Astrocyte (in vitro differentiated cells and primary cell): ENCODE results near the gene PIAS2. TPM values are rescaled to one million over a fixed set of nuclear protein-coding genes. Genes with fewer than 3 reads are reported as not detected.

Experiments used
- DNase-seq: peaks from one replicate; pipeline ENCODE4 v3.0.0-alpha.2; 2010; ENCODE audit warnings: low read depth
- FAIRE-seq: peaks from 2 replicates; lab custom pipeline; 2011; peaks lifted over from hg19 to GRCh38; lab: Jason Lieb, UNC
- H2AFZ ChIP-seq: 2 replicates; pipeline ENCODE4 v1.6.0; 2012; ENCODE audit warnings: low read depth, low read length, inconsistent platforms
- H3K27ac ChIP-seq: 2 replicates; pipeline ENCODE4 v1.5.1; 2011; ENCODE audit warnings: low read depth, low read length, inconsistent platforms
- H3K27me3 ChIP-seq: 2 replicates; pipeline ENCODE4 v1.6.0; 2011; ENCODE audit warnings: low read length, inconsistent platforms; ENCODE audit not compliant: insufficient read depth
- H3K36me3 ChIP-seq: 2 replicates; pipeline ENCODE4 v1.5.1; 2011; ENCODE audit warnings: low read length, inconsistent platforms; ENCODE audit not compliant: insufficient read depth
- H3K4me1 ChIP-seq: 2 replicates; pipeline ENCODE4 v1.5.1; 2011; ENCODE audit warnings: low read length, inconsistent platforms; ENCODE audit not compliant: insufficient read depth
- H3K4me2 ChIP-seq: 2 replicates; pipeline ENCODE4 v1.6.0; 2012; ENCODE audit warnings: low read length, inconsistent platforms
- H3K4me3 ChIP-seq: 2 replicates; pipeline ENCODE4 v1.5.1; 2011; ENCODE audit warnings: low read depth, mild to moderate bottlenecking, low read length, inconsistent platforms; ENCODE audit not compliant: insufficient read depth
- H3K79me2 ChIP-seq: 2 replicates; pipeline ENCODE4 v1.6.0; 2012; ENCODE audit warnings: mild to moderate bottlenecking, low read length, inconsistent platforms; ENCODE audit not compliant: insufficient read depth
- H3K9ac ChIP-seq: 2 replicates; pipeline ENCODE4 v1.6.0; 2012; ENCODE audit warnings: mild to moderate bottlenecking, low read length, inconsistent platforms
- H3K9me3 ChIP-seq: 2 replicates; pipeline ENCODE4 v1.5.1; 2012; ENCODE audit warnings: low read depth, mild to moderate bottlenecking, low read length, inconsistent platforms; ENCODE audit not compliant: insufficient read depth
- H4K20me1 ChIP-seq: 2 replicates; pipeline ENCODE4 v1.6.0; 2012; ENCODE audit warnings: low read length, inconsistent platforms; ENCODE audit not compliant: insufficient read depth
- H3K27ac Mint-ChIP-seq: one replicate; pipeline ENCODE4 v1.8.0; 2021; ENCODE audit warnings: mild to moderate bottlenecking, mixed read lengths; ENCODE audit not compliant: unreplicated experiment
- H3K27me3 Mint-ChIP-seq: one replicate; pipeline ENCODE4 v1.8.0; 2021; ENCODE audit warnings: low read depth, mixed read lengths; ENCODE audit not compliant: unreplicated experiment
- H3K36me3 Mint-ChIP-seq: one replicate; pipeline ENCODE4 v1.8.0; 2021; ENCODE audit warnings: low read depth, mixed read lengths; ENCODE audit not compliant: unreplicated experiment
- H3K4me1 Mint-ChIP-seq: one replicate; pipeline ENCODE4 v1.8.0; 2021; ENCODE audit warnings: low read depth, mixed read lengths; ENCODE audit not compliant: unreplicated experiment
- H3K4me3 Mint-ChIP-seq: one replicate; pipeline ENCODE4 v1.8.0; 2021; ENCODE audit warnings: mild to moderate bottlenecking, moderate library complexity, mixed read lengths; ENCODE audit not compliant: unreplicated experiment
- H3K9me3 Mint-ChIP-seq: one replicate; pipeline ENCODE4 v1.8.0; 2021; ENCODE audit warnings: mild to moderate bottlenecking, mixed read lengths; ENCODE audit not compliant: unreplicated experiment
- EZH2 ChIP-seq: IDR thresholded peaks from 2 replicates; pipeline ENCODE4 v1.6.1; 2012; ENCODE audit warnings: mild to moderate bottlenecking, low read length, inconsistent platforms; ENCODE audit not compliant: insufficient read depth
- total RNA-seq: library from RNA; stranded (reverse); gene quantifications from 2 replicates; pipeline ENCODE4 v1.2.1, GENCODE V29; 2021
- TF ChIP-seq, protein P1 (sequence below): IDR thresholded peaks from 2 replicates; pipeline ENCODE4 v1.5.1; 2011; ENCODE audit warnings: low read depth, mild to moderate bottlenecking, inconsistent platforms, low read length, moderate library complexity; ENCODE audit not compliant: insufficient read depth

PIAS2 gene
- total RNA-seq, 1 donor from 2014 or later: 29.3 TPM

DNA sequence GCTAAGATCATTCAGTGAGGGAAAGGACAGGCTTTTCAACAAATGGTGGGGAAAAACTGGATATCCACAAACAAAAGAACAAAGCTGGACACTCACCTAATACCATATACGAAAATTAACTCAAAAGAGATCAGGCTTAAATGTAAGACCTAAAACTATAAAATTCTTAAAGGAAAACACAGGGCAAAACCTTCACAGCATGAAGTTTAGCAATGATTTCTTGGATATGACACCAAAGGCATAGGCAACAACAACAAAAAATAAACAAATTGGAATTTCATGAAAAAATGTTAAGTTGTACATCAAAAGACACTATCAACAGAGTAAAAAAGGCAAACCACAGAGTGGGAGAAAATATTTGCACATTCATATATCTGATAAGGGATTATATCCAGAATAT is 28.3 kb downstream of the PIAS2 start:
- FAIRE-seq (no peak), DNase-seq (no peak)
- H3K36me3 ChIP-seq: no peaks in the 10 kb centered on the region
- Mint-ChIP-seq H3K9me3 (peaks cover 11% of the 10 kb centered on the region), H3K27me3 (no peaks in the 10 kb centered on the region), H3K27ac (no peak overlapping the region), H3K4me1 (peaks cover 5% of the 10 kb centered on the region), H3K4me3 (no peak overlapping the region), H3K36me3 (peaks cover 25% of the 10 kb centered on the region)
- H2AFZ ChIP-seq: no peak overlapping the region
- H3K4me3 ChIP-seq: no peak overlapping the region
- peaks cover 56% of the 10 kb centered on the region for H3K79me2 ChIP-seq
- peaks cover 17% of the 10 kb centered on the region for H4K20me1 ChIP-seq
- H3K9me3 ChIP-seq: peaks cover 8% of the 10 kb centered on the region
- no peak overlapping the region for H3K9ac ChIP-seq
- no peak overlapping the region for H3K27ac ChIP-seq
- no peaks in the 10 kb centered on the region for H3K27me3 ChIP-seq
- H3K4me2 ChIP-seq: no peak overlapping the region
- TF ChIP-seq, protein P1, sequence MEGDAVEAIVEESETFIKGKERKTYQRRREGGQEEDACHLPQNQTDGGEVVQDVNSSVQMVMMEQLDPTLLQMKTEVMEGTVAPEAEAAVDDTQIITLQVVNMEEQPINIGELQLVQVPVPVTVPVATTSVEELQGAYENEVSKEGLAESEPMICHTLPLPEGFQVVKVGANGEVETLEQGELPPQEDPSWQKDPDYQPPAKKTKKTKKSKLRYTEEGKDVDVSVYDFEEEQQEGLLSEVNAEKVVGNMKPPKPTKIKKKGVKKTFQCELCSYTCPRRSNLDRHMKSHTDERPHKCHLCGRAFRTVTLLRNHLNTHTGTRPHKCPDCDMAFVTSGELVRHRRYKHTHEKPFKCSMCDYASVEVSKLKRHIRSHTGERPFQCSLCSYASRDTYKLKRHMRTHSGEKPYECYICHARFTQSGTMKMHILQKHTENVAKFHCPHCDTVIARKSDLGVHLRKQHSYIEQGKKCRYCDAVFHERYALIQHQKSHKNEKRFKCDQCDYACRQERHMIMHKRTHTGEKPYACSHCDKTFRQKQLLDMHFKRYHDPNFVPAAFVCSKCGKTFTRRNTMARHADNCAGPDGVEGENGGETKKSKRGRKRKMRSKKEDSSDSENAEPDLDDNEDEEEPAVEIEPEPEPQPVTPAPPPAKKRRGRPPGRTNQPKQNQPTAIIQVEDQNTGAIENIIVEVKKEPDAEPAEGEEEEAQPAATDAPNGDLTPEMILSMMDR: no peak
- TF ChIP-seq EZH2: no peak
- H3K4me1 ChIP-seq: no peaks in the 10 kb centered on the region

DNA sequence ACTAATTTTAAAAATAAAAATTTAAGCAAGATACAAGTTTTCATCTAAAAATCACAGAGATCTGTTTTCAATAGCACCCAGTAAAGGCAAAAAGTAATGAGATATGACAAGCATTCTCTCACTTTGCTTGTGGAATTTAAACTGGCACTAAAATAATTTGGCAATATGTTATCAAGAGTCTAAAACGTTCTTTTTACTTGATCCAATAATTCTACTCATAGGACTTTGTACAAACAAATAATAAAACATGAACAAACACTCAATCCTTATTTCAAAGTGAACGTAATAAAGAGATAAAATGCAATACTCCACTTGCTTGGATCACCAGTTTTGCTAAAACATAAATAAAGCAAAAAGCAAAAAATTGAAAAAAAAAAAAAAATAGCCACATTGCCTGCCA is 30.4 kb downstream of the PIAS2 start:
- no peak overlapping the region for H3K9ac ChIP-seq
- peaks cover 8% of the 10 kb centered on the region for H3K9me3 ChIP-seq
- H3K36me3 Mint-ChIP-seq: peaks cover 25% of the 10 kb centered on the region
- H3K27me3 Mint-ChIP-seq: no peaks in the 10 kb centered on the region
- TF ChIP-seq EZH2: no peak
- TF ChIP-seq, protein P1: no peak
- peaks cover 5% of the 10 kb centered on the region for H3K4me1 Mint-ChIP-seq
- H2AFZ ChIP-seq: no peak overlapping the region
- H3K36me3 ChIP-seq: no peaks in the 10 kb centered on the region
- no peak overlapping the region for H3K4me3 Mint-ChIP-seq
- no peaks in the 10 kb centered on the region for H3K4me1 ChIP-seq
- DNase-seq (no peak), FAIRE-seq (no peak)
- H3K9me3 Mint-ChIP-seq: peaks cover 11% of the 10 kb centered on the region
- no peak overlapping the region for H3K27ac Mint-ChIP-seq
- H4K20me1 ChIP-seq: peaks cover 10% of the 10 kb centered on the region
- peaks cover 51% of the 10 kb centered on the region for H3K79me2 ChIP-seq
- no peaks in the 10 kb centered on the region for H3K27me3 ChIP-seq
- no peak overlapping the region for H3K4me3 ChIP-seq
- H3K27ac ChIP-seq: no peak overlapping the region
- H3K4me2 ChIP-seq: no peak overlapping the region

DNA sequence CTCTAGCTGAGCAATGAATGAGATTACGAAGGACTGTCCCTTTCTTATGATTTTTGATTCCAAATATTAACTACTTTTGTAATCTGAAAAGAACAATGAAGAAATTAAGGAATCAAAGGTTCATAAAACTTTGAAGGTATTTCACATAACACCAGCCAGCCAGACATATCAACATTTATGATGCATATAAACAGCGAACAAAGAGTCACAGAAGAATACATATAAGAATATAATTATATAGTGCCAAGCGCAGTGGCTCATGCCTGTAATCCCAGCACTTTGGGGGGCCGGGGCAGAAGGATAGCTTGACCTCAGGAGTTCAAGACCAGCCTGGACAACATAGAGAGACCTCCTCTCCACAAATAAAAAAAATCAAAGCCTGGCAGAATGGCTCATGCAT is 34.1 kb downstream of the PIAS2 start:
- FAIRE-seq: no peak
- no peak overlapping the region for H3K27ac Mint-ChIP-seq
- Histone ChIP-seq H3K79me2 (peaks cover 41% of the 10 kb centered on the region), H3K27ac (no peak overlapping the region), H3K4me1 (no peaks in the 10 kb centered on the region), H3K36me3 (no peaks in the 10 kb centered on the region), H3K4me2 (no peak overlapping the region), H3K9me3 (no peaks in the 10 kb centered on the region), H3K4me3 (no peak overlapping the region), H2AFZ (no peak overlapping the region), H3K9ac (no peak overlapping the region), H3K27me3 (no peaks in the 10 kb centered on the region), H4K20me1 (peaks cover 6% of the 10 kb centered on the region)
- peaks cover 13% of the 10 kb centered on the region for H3K36me3 Mint-ChIP-seq
- no peak for TF ChIP-seq EZH2
- TF ChIP-seq, protein P1: no peak
- DNase-seq: no peak
- H3K9me3 Mint-ChIP-seq: peaks cover 6% of the 10 kb centered on the region
- peaks cover 5% of the 10 kb centered on the region for H3K4me1 Mint-ChIP-seq
- no peak overlapping the region for H3K4me3 Mint-ChIP-seq
- no peaks in the 10 kb centered on the region for H3K27me3 Mint-ChIP-seq
